ENCODE results near the gene TAGLN2.

Gene TAGLN2

DNA sequence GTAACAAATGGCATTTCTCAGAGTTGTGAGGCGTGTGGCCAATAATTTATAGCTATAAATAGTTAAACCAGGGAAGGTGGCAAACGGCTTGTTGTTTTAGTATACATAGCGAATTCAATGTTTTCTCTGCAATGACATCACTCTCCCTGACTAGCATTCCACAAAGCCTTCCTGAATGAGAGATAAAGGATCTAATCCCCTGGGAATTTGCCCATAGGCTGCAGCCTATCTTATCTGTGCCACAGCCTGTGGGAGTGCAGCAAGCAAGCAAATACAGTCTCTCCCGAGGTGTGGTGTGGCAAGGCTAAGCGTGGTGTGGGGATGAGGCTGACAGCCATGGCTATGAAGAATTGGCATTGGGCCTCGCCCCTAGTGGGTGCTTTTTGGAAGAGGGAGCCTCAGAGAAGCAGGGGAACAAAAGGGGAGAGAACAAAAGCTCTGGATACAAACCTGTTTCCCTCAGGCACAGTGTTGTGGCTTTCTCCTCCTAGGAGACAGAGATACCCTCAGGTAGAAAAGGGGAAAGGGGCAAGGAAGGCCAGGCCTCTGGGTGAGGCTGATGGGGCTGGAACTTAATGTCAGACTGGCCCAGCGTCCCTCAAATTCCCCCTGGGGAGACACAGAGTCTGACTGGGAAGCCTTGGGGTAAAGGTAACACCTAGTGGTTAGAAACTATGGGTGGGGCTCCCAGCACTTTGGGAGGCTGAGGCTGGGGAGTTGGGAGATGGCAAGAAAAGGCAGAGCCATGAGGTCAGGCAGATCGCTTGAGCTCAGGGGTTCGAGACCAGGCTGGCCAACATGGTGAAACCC, 8.9 kb downstream of the TAGLN2 start:
- no peak for DNase-seq (ENCODE audit: extremely low read depth, insufficient read length)

DNA sequence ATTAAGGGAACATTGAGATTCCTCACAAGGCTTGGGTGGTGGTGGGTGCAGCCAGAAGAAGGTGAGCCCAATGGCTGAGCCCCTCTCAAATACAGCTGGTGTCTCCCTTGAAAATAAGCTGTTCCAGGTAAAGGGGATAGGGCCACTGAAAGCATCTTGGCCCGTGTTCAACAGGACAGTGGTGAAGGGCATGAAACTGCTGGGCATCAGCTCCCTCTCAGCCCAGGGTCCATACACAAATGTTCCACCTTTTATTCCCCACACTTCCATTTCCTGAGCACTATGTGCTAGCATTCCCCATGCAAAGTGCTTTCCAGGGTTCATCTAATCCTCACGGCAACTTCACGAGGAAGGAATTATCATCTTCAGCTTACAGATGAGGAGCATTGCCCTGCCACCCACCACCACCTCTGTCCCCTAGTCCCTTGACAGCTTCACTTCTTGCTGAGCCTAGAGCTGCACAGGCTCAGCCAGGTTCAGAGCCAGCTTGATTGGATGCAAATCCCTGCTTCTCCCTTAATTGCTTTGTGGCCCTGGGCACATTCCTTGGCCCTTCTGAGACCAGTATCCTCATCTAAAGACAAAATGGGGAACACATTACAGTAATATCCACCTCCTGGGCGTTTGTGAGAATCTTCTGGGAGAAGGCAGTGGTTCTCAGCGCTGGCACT, 9.6 kb downstream of the TAGLN2 start:
- Histone ChIP-seq H3K36me3 (ENCODE audit: control insufficient read depth, insufficient read depth, low read length) (peaks cover 29% of the 10 kb centered on the region), H3K27me3 (replicated peaks; ENCODE audit: control insufficient read depth, insufficient read depth, low read length) (no peaks in the 10 kb centered on the region), H3K4me3 (replicated peaks; ENCODE audit: low read depth, low read length) (no peak overlapping the region)
- DNase-seq (ENCODE audit: extremely low read depth, insufficient read length): no peak
- TF ChIP-seq, protein P1, sequence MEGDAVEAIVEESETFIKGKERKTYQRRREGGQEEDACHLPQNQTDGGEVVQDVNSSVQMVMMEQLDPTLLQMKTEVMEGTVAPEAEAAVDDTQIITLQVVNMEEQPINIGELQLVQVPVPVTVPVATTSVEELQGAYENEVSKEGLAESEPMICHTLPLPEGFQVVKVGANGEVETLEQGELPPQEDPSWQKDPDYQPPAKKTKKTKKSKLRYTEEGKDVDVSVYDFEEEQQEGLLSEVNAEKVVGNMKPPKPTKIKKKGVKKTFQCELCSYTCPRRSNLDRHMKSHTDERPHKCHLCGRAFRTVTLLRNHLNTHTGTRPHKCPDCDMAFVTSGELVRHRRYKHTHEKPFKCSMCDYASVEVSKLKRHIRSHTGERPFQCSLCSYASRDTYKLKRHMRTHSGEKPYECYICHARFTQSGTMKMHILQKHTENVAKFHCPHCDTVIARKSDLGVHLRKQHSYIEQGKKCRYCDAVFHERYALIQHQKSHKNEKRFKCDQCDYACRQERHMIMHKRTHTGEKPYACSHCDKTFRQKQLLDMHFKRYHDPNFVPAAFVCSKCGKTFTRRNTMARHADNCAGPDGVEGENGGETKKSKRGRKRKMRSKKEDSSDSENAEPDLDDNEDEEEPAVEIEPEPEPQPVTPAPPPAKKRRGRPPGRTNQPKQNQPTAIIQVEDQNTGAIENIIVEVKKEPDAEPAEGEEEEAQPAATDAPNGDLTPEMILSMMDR (IDR thresholded peaks at IDR 0.05; ENCODE audit: insufficient read depth, low read length, poor library complexity, severe bottlenecking): no peak

More for the DNA sequence above, 8.9 kb downstream of the TAGLN2 start:
- Histone ChIP-seq H3K27me3 (replicated peaks; ENCODE audit: control insufficient read depth, insufficient read depth, low read length) (no peaks in the 10 kb centered on the region), H3K4me3 (replicated peaks; ENCODE audit: low read depth, low read length) (no peak overlapping the region), H3K36me3 (ENCODE audit: control insufficient read depth, insufficient read depth, low read length) (peaks cover 29% of the 10 kb centered on the region)
- TF ChIP-seq, protein P1 (IDR thresholded peaks at IDR 0.05; ENCODE audit: insufficient read depth, low read length, poor library complexity, severe bottlenecking): no peak

DNA sequence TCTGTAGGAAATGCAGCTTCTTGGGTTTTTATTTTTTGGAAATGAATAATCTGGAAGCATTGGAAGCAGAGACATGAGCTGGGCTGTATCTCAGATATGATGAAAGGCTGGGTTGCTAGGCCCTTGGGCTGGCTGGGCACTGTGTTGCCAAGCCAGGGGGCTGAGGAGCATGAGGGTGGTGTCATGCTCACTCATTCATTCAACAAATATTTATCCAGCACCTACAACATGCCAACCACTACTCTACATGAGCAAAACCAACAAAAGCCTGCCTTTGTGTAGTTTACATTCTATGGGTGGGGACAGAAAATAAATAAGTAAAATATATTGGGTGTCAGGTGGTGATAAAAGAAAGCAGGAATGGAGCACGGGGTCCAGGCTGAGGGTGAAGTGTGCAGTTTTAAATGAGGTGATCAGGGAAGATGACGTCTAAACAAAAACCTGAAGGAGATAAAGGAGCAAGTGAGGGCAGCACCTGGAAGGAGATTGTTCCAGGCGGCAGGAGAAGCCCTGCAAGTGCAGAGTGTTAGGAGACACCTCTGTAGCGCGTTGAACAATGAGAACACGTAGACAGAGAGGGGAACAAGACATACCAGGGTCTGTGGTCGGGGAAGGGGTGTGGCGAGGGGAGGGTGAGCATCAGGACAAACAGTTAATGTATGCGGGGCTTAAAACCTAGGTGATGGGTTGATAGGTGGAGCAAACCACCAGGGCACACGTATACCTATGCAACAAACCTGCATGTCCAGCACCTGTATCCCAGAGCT, 10.9 kb downstream of the TAGLN2 start:
- Histone ChIP-seq H3K4me3 (replicated peaks; ENCODE audit: low read depth, low read length) (no peak overlapping the region), H3K36me3 (ENCODE audit: control insufficient read depth, insufficient read depth, low read length) (peaks cover 21% of the 10 kb centered on the region), H3K27me3 (replicated peaks; ENCODE audit: control insufficient read depth, insufficient read depth, low read length) (no peaks in the 10 kb centered on the region)
- TF ChIP-seq, protein P1 (IDR thresholded peaks at IDR 0.05; ENCODE audit: insufficient read depth, low read length, poor library complexity, severe bottlenecking): no peak
- no peak for DNase-seq (ENCODE audit: extremely low read depth, insufficient read length)

DNA sequence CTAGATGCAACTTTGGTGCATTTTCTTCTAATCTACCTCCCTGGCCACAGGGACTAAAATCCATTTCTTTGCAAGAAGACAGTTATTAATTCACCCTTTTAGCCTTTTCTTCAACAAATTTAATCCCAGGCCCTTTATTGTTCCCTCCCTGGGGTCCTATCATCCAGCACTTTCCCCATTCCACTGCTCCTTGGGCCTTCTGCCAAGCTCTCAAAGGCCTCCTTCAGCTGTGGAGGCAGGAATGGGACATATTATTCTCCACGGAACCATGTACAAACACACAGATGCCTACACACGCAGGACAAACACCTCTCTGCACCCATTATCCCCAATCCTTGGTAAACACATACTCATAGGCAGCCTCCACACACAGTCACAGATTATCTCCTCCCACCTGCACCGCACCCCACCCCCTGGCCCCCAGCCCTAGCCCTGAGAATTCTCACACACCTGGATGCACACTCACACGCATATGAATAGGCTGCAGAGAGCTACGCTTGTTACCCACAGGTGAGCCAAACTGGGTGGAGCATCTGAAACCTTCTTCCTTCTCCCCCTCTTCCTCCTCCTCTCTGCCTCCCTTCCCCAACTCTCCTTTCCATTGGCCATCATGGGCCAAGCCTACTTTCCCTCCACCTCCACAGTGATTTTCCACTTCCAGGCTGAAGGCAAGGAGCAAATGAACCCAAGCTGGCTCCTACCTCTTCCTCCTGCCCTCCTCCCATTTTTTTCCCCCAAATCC, 11.7 kb downstream of the TAGLN2 start:
- TF ChIP-seq, protein P1 (IDR thresholded peaks at IDR 0.05; ENCODE audit: insufficient read depth, low read length, poor library complexity, severe bottlenecking): no peak
- no peak overlapping the region for H3K4me3 ChIP-seq (replicated peaks; ENCODE audit: low read depth, low read length)
- no peak for DNase-seq (ENCODE audit: extremely low read depth, insufficient read length)
- no peaks in the 10 kb centered on the region for H3K27me3 ChIP-seq (replicated peaks; ENCODE audit: control insufficient read depth, insufficient read depth, low read length)
- H3K36me3 ChIP-seq (ENCODE audit: control insufficient read depth, insufficient read depth, low read length): peaks cover 13% of the 10 kb centered on the region

DNA sequence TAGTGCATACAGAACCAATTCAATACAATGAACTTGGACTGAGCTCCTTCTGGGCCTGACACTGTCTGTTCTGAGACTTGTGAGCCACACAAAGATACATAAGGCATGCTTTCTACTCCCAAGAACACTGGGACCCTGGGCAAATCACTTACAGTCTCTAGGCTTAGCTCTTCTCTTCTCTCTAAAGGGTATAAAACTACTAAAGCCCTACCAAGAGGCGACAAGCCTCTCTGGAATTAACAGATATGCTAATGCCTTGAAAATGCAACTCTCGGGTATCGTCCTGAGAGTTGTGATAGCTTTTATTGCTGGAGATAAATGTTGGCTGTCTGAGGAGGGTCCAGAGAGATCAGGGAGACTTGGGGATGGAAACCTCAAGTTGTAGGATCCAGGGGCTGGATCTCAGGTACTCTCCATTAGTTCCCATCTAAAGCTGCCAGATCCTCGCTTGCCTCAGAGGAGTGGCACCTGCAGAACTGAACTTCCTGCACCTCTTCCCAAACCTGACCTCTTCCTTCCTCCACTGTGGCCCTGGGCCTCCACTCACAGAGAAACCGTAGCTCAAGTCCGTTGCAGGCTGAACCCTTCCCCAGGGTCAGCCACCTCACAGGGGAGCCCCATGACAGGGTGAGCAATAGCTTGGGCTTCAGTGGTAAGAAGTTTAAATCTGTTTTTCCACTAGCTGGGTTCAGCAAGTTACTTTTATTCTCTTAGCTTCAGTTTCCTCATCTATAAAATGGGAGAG, 13.8 kb downstream of the TAGLN2 start:
- H3K36me3 ChIP-seq (ENCODE audit: control insufficient read depth, insufficient read depth, low read length): peaks cover 2% of the 10 kb centered on the region
- no peaks in the 10 kb centered on the region for H3K27me3 ChIP-seq (replicated peaks; ENCODE audit: control insufficient read depth, insufficient read depth, low read length)
- DNase-seq (ENCODE audit: extremely low read depth, insufficient read length): no peak
- TF ChIP-seq, protein P1 (IDR thresholded peaks at IDR 0.05; ENCODE audit: insufficient read depth, low read length, poor library complexity, severe bottlenecking): no peak
- H3K4me3 ChIP-seq (replicated peaks; ENCODE audit: low read depth, low read length): no peak overlapping the region
